Tibial artery (tissue), 4 donors: ENCODE measurements around the gene ZNF281.

ENCODE experiments used
- DNase-seq, 2 donors: peaks; one replicate each; pipeline ENCODE4 v3.0.0-alpha.2; 2019
- H3K27ac ChIP-seq, 2 donors: fragments of 200-600 bp; sonication (generic) in 1 of 2; 1 replicate in 1 of 2; 2 replicates in 1 of 2; pipeline ENCODE4 v1.5.1; 2018 to 2019; ENCODE audit warnings: mild to moderate bottlenecking in 1 of 2
- H3K27me3 ChIP-seq, 2 donors: fragments of 200-600 bp; sonication (generic) in 1 of 2; one replicate each; pipeline versions ENCODE4 v1.5.1 to v1.6.0; 2016 to 2019
- H3K36me3 ChIP-seq, 3 donors: fragments of 200-600 bp; sonication (generic) in 2 of 3; one replicate each; pipeline ENCODE4 v1.5.1; 2016 to 2019; ENCODE audit warnings: mild to moderate bottlenecking in 2 of 3
- H3K4me1 ChIP-seq, 4 donors: fragments of 200-600 bp; sonication (generic) in 2 of 4; 1 replicate in 3 of 4; 2 replicates in 1 of 4; pipeline ENCODE4 v1.5.1; 2016 to 2019
- H3K4me3 ChIP-seq, 2 donors: fragments of 200-600 bp; sonication (generic) in 1 of 2; 1 replicate in 1 of 2; 2 replicates in 1 of 2; pipeline ENCODE4 v1.5.1; 2018 to 2019; ENCODE audit warnings: mild to moderate bottlenecking in 2 of 2
- H3K9me3 ChIP-seq, 3 donors: fragments of 200-600 bp; sonication (generic) in 1 of 3; one replicate each; pipeline ENCODE4 v1.5.1; 2016 to 2019
- CTCF ChIP-seq, 2 experiments: fragments of 200-600 bp in 1 of 2; fragments of 450-650 bp in 1 of 2; IDR thresholded peaks; one replicate each; pipeline ENCODE4 v1.5.1; 2017 to 2019; ENCODE audit warnings: antibody characterized with exemption in 2 of 2, mild to moderate bottlenecking in 1 of 2, moderate library complexity in 1 of 2
- intact Hi-C: fragments of 100-400 bp; cut with DNase I; formaldehyde crosslinking; loops from one replicate; pipeline ENCODE4 v1.15.0; 2023; ENCODE audit warnings: low total_unique reads

ZNF281 gene

GRCh38 chr1:200372095-200372884 is 37.5 kb downstream of the ZNF281 start:
- Histone ChIP-seq H3K36me3 (no peaks in the 10 kb centered on the region), H3K27ac (no peak overlapping the region), H3K9me3 (no peaks in the 10 kb centered on the region), H3K4me1 (no peaks in the 10 kb centered on the region), H3K27me3 (no peaks in the 10 kb centered on the region), H3K4me3 (no peak overlapping the region)
- DNase-seq = no peak
- intact Hi-C loops = no loop called here
- no peak for TF ChIP-seq CTCF (IDR thresholded peaks at IDR 0.05)

GRCh38 chr1:200369706-200370105 is 40.1 kb downstream of the ZNF281 start:
- Histone ChIP-seq H3K9me3 (no peaks in the 10 kb centered on the region), H3K4me3 (no peak overlapping the region), H3K4me1 (no peaks in the 10 kb centered on the region), H3K27me3 (no peaks in the 10 kb centered on the region), H3K27ac (no peak overlapping the region), H3K36me3 (no peaks in the 10 kb centered on the region)
- intact Hi-C loops = no loop called here
- no peak for TF ChIP-seq CTCF (IDR thresholded peaks at IDR 0.05)
- DNase-seq = no peak

GRCh38 chr1:200369131-200369530 is 40.7 kb downstream of the ZNF281 start:
- no peak for TF ChIP-seq CTCF (IDR thresholded peaks at IDR 0.05)
- Histone ChIP-seq H3K27ac (no peak overlapping the region), H3K9me3 (no peaks in the 10 kb centered on the region), H3K27me3 (no peaks in the 10 kb centered on the region), H3K36me3 (no peaks in the 10 kb centered on the region), H3K4me1 (no peaks in the 10 kb centered on the region), H3K4me3 (no peak overlapping the region)
- no peak for DNase-seq
- intact Hi-C loops = no loop called here

- Histone ChIP-seq H3K27me3 (no peaks in the 10 kb centered on the region), H3K27ac (no peak overlapping the region)
- DNase-seq = no peak
Observed at GRCh38 chr1:200368556-200368955, 41.3 kb downstream of the ZNF281 start.

GRCh38 chr1:200367841-200368534 is 41.8 kb downstream of the ZNF281 start:
- Histone ChIP-seq H3K36me3 (no peaks in the 10 kb centered on the region), H3K4me1 (no peaks in the 10 kb centered on the region), H3K27me3 (no peaks in the 10 kb centered on the region), H3K4me3 (no peak overlapping the region), H3K9me3 (no peaks in the 10 kb centered on the region), H3K27ac (no peak overlapping the region)
- TF ChIP-seq CTCF (IDR thresholded peaks at IDR 0.05) = no peak
- intact Hi-C loops = no loop called here
- no peak for DNase-seq

More at GRCh38 chr1:200368556-200368955, 41.3 kb downstream of the ZNF281 start:
- H3K4me3 ChIP-seq = no peak overlapping the region
- no peaks in the 10 kb centered on the region for H3K36me3 ChIP-seq
- no peaks in the 10 kb centered on the region for H3K9me3 ChIP-seq
- no peaks in the 10 kb centered on the region for H3K4me1 ChIP-seq
- intact Hi-C loops = no loop called here
- no peak for TF ChIP-seq CTCF (IDR thresholded peaks at IDR 0.05)
